HCT116 (cell line): ENCODE data around the gene KLRC3. TPM values are rescaled to one million over a fixed set of nuclear protein-coding genes. Genes with fewer than 3 reads are reported as not detected.

Source experiments
- ATAC-seq: fragments of 200-7000 bp; cut with Tn5 transposase; 2 replicates; pipeline ENCODE4 v1.9.1; 2020; ENCODE audit warnings: mild to moderate bottlenecking, moderate library complexity
- BruUV-seq: library from RNA; stranded (reverse); fragments of 400-500 nt; replicated peaks from 2 replicates; lab custom pipeline; 2021; lab: Mats Ljungman, UMichigan
- CTCF ChIA-PET: fragments of 300-600 bp; sonication (Branson Sonifier 250); formaldehyde crosslinking; loops from one replicate; lab custom pipeline; 2021; ENCODE audit warnings: antibody characterized with exemption; lab: Charles Lee
- POLR2A ChIA-PET: fragments of 300-600, 350-600 bp; sonication (Branson Sonifier 250); formaldehyde crosslinking; loops from one replicate; lab custom pipeline; 2021; ENCODE audit warnings: antibody characterized with exemption; lab: Charles Lee
- RAD21 ChIA-PET, 2 experiments: fragments of 300-600 bp; sonication (Branson Sonifier 250); formaldehyde crosslinking; loops; one replicate each; lab custom pipeline; 2023; ENCODE audit warnings: low total read pairs in 2 of 2; ENCODE audit not compliant: uncharacterized antibody in 2 of 2, unreplicated experiment in 2 of 2, low non-redundant PET in 1 of 2; lab: Charles Lee
- DNase-seq: peaks from one replicate; pipeline ENCODE4 v3.0.0-alpha.2; 2010; ENCODE audit warnings: low read depth, low spot score
- H2AFZ ChIP-seq: fragments of 200-600 bp; shearing (Covaris generic), sonication (generic); 2 replicates; pipeline ENCODE4 v1.6.1; 2017; ENCODE audit warnings: low read depth, mixed run types, mixed read lengths, antibody characterized with exemption, low read length; ENCODE audit not compliant: poor library complexity, severe bottlenecking
- H3K27ac ChIP-seq: 2 replicates; pipeline ENCODE4 v1.5.1; 2012; ENCODE audit warnings: low read depth, low read length
- H3K27me3 ChIP-seq: fragments of 200-600 bp; sonication (generic); 2 replicates; pipeline ENCODE4 v1.6.1; 2016; ENCODE audit warnings: mixed run types, low read length, mixed read lengths; ENCODE audit not compliant: insufficient read depth
- H3K36me3 ChIP-seq, 2 experiments: fragments of 200-500 bp in 1 of 2; fragments of 200-600 bp in 1 of 2; sonication (Bioruptor generic) in 1 of 2; sonication (generic) in 1 of 2; 2 replicates each; pipeline versions ENCODE4 v1.5.1 to v1.6.1; 2014 to 2016; ENCODE audit warnings: low read length in 2 of 2, inconsistent platforms in 1 of 2, mixed read lengths in 1 of 2, mixed run types in 1 of 2; ENCODE audit not compliant: insufficient read depth in 2 of 2, control insufficient read depth in 1 of 2
- H3K4me1 ChIP-seq, 2 experiments: fragments of 200-600 bp in 1 of 2; sonication (generic) in 1 of 2; 2 replicates each; pipeline versions ENCODE4 v1.5.1 to v1.6.1; 2012 to 2017; ENCODE audit warnings: low read length in 2 of 2, inconsistent platforms in 1 of 2, mild to moderate bottlenecking in 1 of 2, mixed read lengths in 1 of 2, mixed run types in 1 of 2, moderate library complexity in 1 of 2; ENCODE audit not compliant: insufficient read depth in 2 of 2, control insufficient read depth in 1 of 2
- H3K4me2 ChIP-seq: fragments of 200-600 bp; sonication (generic); 2 replicates; pipeline ENCODE4 v1.6.1; 2017; ENCODE audit warnings: mixed run types, low read length, mixed read lengths
- H3K4me3 ChIP-seq, 2 experiments: fragments of 200-600 bp in 1 of 2; sonication (generic) in 1 of 2; replicated peaks in 1 of 2; 2 replicates each; pipeline ENCODE4 v1.5.1; 2011 to 2016; ENCODE audit warnings: low read length in 2 of 2, control low read depth in 1 of 2, low read depth in 1 of 2, mild to moderate bottlenecking in 1 of 2, mixed read lengths in 1 of 2, mixed run types in 1 of 2
- H3K79me2 ChIP-seq: fragments of 200-600 bp; sonication (generic); 2 replicates; pipeline ENCODE4 v1.6.1; 2017; ENCODE audit warnings: mild to moderate bottlenecking, mixed run types, low read length, moderate library complexity, mixed read lengths; ENCODE audit not compliant: insufficient read depth
- H3K9ac ChIP-seq: fragments of 200-600 bp; sonication (generic); 2 replicates; pipeline ENCODE4 v1.6.1; 2016; ENCODE audit warnings: low read length, mixed read lengths
- H3K9me2 ChIP-seq: fragments of 200-600 bp; sonication (generic), shearing (Covaris generic); 2 replicates; pipeline ENCODE4 v1.6.1; 2017; ENCODE audit warnings: mixed run types, mild to moderate bottlenecking, moderate library complexity; ENCODE audit not compliant: insufficient read depth
- H3K9me3 ChIP-seq, 2 experiments: fragments of 200-500 bp in 1 of 2; fragments of 200-600 bp in 1 of 2; sonication (Bioruptor generic) in 1 of 2; sonication (generic) in 1 of 2; 2 replicates each; pipeline ENCODE4 v1.6.1; 2014 to 2017; ENCODE audit warnings: low read length in 2 of 2, mixed read lengths in 2 of 2, inconsistent platforms in 1 of 2, low read depth in 1 of 2, mild to moderate bottlenecking in 1 of 2, mixed run types in 1 of 2, moderate library complexity in 1 of 2; ENCODE audit not compliant: control insufficient read depth in 1 of 2, insufficient read depth in 1 of 2
- H4K20me1 ChIP-seq: fragments of 200-600 bp; sonication (generic), shearing (Covaris generic); 2 replicates; pipeline ENCODE4 v1.6.1; 2017; ENCODE audit warnings: mixed run types, mild to moderate bottlenecking, moderate library complexity; ENCODE audit not compliant: insufficient read depth
- CEBPB ChIP-seq: IDR thresholded peaks from 2 replicates; pipeline ENCODE4 v1.6.1; 2012; ENCODE audit warnings: low read depth
- EGR1 ChIP-seq: IDR thresholded peaks from 2 replicates; pipeline ENCODE4 v1.6.1; 2012; ENCODE audit warnings: low read depth
- EZH2phosphoT487 ChIP-seq: fragments of 200-600 bp; IDR thresholded peaks from 2 replicates; pipeline ENCODE4 v1.6.1; 2018; ENCODE audit warnings: antibody characterized with exemption, borderline replicate concordance
- POLR2AphosphoS5 ChIP-seq: IDR thresholded peaks from 2 replicates; pipeline ENCODE4 v1.6.1; 2011; ENCODE audit warnings: mild to moderate bottlenecking, low read depth, low read length, moderate library complexity
- RAD21 ChIP-seq: IDR thresholded peaks from 2 replicates; pipeline ENCODE4 v1.6.1; 2012; ENCODE audit warnings: low read depth, mild to moderate bottlenecking
- SIN3A ChIP-seq: IDR thresholded peaks from 2 replicates; pipeline ENCODE4 v1.6.1; 2012; ENCODE audit warnings: low read depth
- SP1 ChIP-seq: IDR thresholded peaks from 2 replicates; pipeline ENCODE4 v1.6.1; 2012; ENCODE audit warnings: low read depth
- SRF ChIP-seq: IDR thresholded peaks from 2 replicates; pipeline ENCODE4 v1.6.1; 2012; ENCODE audit warnings: low read depth
- YY1 ChIP-seq: IDR thresholded peaks from 2 replicates; pipeline ENCODE4 v1.6.1; 2011; ENCODE audit warnings: low read length, low read depth, moderate library complexity, mild to moderate bottlenecking; ENCODE audit not compliant: insufficient replicate concordance; ENCODE audit errors: extremely low read depth
- ZFX ChIP-seq: fragments of 450-650 bp; IDR thresholded peaks from 2 replicates; pipeline ENCODE4 v1.6.1; 2017
- ZNF274 ChIP-seq: fragments of 200-500 bp; sonication (Bioruptor generic); IDR thresholded peaks from 2 replicates; pipeline ENCODE4 v1.6.1; 2014; ENCODE audit warnings: mild to moderate bottlenecking, low read depth, low read length, inconsistent platforms
- intact Hi-C: fragments of 100-400 bp; cut with micrococcal nuclease; formaldehyde crosslinking; loops from 2 replicates; pipeline ENCODE4 v1.10.0; 2022
- total RNA-seq: library from RNA; stranded (reverse); gene quantifications from one replicate; pipeline ENCODE4 v1.2.1, GENCODE V29; 2021; ENCODE audit not compliant: unreplicated experiment
- TF ChIP-seq, protein P1 (sequence below): IDR thresholded peaks from 2 replicates; pipeline ENCODE4 v1.6.1; 2011; ENCODE audit warnings: mild to moderate bottlenecking, low read length, moderate library complexity; ENCODE audit not compliant: insufficient replicate concordance; ENCODE audit errors: extremely low read depth
- TF ChIP-seq, protein P2 (sequence below), 3 experiments: fragments of 200-600 bp in 1 of 3; sonication (generic) in 1 of 3; IDR thresholded peaks in 2 of 3; conservative IDR thresholded peaks in 1 of 3; 2 replicates each; pipeline ENCODE4 v1.5.1; 2012 to 2017; ENCODE audit warnings: low read depth in 2 of 3, low read length in 2 of 3, antibody characterized with exemption in 1 of 3, borderline replicate concordance in 1 of 3, control low read depth in 1 of 3, mild to moderate bottlenecking in 1 of 3, mixed read lengths in 1 of 3, mixed run types in 1 of 3, moderate library complexity in 1 of 3; ENCODE audit not compliant: insufficient read depth in 1 of 3
- TF ChIP-seq, protein P3 (sequence below): IDR thresholded peaks from 2 replicates; pipeline ENCODE4 v1.6.1; 2012; ENCODE audit warnings: low read depth

KLRC3 gene
- total RNA-seq, 1 experiment from 2014 or later = 1.8 TPM

DNA sequence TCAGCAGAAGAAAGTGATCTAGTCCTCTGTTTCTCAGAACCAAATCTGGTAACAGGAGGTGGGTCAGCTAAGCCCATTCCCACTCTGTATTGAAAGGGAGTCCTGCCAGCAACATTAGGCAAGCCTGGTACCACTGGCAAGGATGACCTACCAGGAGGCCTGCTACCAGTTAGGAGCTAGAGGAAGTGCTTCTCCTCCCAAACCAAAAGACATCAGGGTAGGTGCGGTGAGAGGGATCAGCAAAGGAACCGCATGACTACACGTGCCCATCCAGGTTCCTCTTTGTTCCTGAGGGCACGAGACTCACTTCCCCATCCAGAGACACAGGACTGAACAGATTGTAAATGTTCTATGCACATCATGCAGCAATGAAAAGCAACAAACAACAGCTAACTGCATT is 13.7 kb downstream of the KLRC3 start:
- Histone ChIP-seq H3K4me2 (no peak overlapping the region), H3K9me2 (no peaks in the 10 kb centered on the region), H4K20me1 (no peaks in the 10 kb centered on the region), H3K79me2 (no peaks in the 10 kb centered on the region), H3K27ac (no peak overlapping the region), H3K4me3 (no peak overlapping the region), H3K9ac (no peak overlapping the region), H2AFZ (no peak overlapping the region), H3K9me3 (no peaks in the 10 kb centered on the region), H3K36me3 (no peaks in the 10 kb centered on the region), H3K4me1 (peaks cover 14% of the 10 kb centered on the region in 2 experiments), H3K27me3 (no peaks in the 10 kb centered on the region)
- no peak for ATAC-seq
- ChIA-PET RAD21 (no interaction called here), CTCF (no interaction called here), POLR2A (no interaction called here)
- BruUV-seq = no TSS peak
- intact Hi-C loops = loop anchor here (10.0 kb wide), 1 partner anchor 48 kb away; the partner anchor contains the start of gene KLRC1
- TF ChIP-seq SRF (no peak), RAD21 (no peak), ZNF274 (no peak), EZH2phosphoT487 (no peak)
- TF ChIP-seq, protein P1, sequence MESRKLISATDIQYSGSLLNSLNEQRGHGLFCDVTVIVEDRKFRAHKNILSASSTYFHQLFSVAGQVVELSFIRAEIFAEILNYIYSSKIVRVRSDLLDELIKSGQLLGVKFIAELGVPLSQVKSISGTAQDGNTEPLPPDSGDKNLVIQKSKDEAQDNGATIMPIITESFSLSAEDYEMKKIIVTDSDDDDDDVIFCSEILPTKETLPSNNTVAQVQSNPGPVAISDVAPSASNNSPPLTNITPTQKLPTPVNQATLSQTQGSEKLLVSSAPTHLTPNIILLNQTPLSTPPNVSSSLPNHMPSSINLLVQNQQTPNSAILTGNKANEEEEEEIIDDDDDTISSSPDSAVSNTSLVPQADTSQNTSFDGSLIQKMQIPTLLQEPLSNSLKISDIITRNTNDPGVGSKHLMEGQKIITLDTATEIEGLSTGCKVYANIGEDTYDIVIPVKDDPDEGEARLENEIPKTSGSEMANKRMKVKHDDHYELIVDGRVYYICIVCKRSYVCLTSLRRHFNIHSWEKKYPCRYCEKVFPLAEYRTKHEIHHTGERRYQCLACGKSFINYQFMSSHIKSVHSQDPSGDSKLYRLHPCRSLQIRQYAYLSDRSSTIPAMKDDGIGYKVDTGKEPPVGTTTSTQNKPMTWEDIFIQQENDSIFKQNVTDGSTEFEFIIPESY = no peak
- no peak for DNase-seq

DNA sequence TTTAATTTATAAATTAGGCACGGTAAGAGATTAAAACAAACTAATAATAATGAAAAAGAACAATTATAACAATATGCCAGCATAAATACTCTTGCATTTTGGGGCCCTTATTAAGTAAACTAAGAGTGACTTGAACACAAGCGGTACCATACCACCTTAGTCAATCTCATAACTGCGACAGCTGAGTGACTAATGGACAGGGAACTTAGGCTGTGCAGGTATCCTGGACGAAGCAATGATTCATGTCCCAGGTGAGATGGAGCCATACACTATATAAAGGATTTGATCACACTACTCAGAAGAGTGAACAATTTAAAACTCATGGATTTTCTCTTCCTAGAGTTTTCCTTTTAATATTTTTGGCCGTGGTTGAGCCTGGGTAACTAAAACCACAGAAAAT is 15.1 kb downstream of the KLRC3 start:
- no peak overlapping the region for H3K4me3 ChIP-seq
- DNase-seq (no peak), ATAC-seq (no peak)
- no peak overlapping the region for H3K9ac ChIP-seq
- POLR2A ChIA-PET = no interaction called here
- no peaks in the 10 kb centered on the region for H3K79me2 ChIP-seq
- H3K36me3 ChIP-seq = no peaks in the 10 kb centered on the region
- H3K27ac ChIP-seq = no peak overlapping the region
- H3K4me2 ChIP-seq = no peak overlapping the region
- H4K20me1 ChIP-seq = no peaks in the 10 kb centered on the region
- peaks cover 7 to 11% of the 10 kb centered on the region in 2 experiments; a peak in 3 of 4 replicates for H3K4me1 ChIP-seq
- RAD21 ChIA-PET = no interaction called here
- no peaks in the 10 kb centered on the region for H3K27me3 ChIP-seq
- H3K9me2 ChIP-seq = no peaks in the 10 kb centered on the region
- BruUV-seq = no TSS peak
- intact Hi-C loops = loop anchor here (10.0 kb wide), 1 partner anchor 50 kb away; the partner anchor contains the start of gene KLRC1
- CTCF ChIA-PET = no interaction called here
- H2AFZ ChIP-seq = no peak overlapping the region
- H3K9me3 ChIP-seq = no peaks in the 10 kb centered on the region
- TF ChIP-seq SIN3A = no peak
- TF ChIP-seq, protein P2, sequence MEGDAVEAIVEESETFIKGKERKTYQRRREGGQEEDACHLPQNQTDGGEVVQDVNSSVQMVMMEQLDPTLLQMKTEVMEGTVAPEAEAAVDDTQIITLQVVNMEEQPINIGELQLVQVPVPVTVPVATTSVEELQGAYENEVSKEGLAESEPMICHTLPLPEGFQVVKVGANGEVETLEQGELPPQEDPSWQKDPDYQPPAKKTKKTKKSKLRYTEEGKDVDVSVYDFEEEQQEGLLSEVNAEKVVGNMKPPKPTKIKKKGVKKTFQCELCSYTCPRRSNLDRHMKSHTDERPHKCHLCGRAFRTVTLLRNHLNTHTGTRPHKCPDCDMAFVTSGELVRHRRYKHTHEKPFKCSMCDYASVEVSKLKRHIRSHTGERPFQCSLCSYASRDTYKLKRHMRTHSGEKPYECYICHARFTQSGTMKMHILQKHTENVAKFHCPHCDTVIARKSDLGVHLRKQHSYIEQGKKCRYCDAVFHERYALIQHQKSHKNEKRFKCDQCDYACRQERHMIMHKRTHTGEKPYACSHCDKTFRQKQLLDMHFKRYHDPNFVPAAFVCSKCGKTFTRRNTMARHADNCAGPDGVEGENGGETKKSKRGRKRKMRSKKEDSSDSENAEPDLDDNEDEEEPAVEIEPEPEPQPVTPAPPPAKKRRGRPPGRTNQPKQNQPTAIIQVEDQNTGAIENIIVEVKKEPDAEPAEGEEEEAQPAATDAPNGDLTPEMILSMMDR (IDR thresholded peaks at IDR 0.05 in 2 of 3, conservative IDR thresholded peaks at IDR 0.05 in 1 of 3; ENCODE audit: borderline replicate concordance in 1 of 3, insufficient read depth in 1 of 3, low read depth in 2 of 3, low read length in 2 of 3) = no peak
- no peak for TF ChIP-seq SP1
- TF ChIP-seq, protein P3, sequence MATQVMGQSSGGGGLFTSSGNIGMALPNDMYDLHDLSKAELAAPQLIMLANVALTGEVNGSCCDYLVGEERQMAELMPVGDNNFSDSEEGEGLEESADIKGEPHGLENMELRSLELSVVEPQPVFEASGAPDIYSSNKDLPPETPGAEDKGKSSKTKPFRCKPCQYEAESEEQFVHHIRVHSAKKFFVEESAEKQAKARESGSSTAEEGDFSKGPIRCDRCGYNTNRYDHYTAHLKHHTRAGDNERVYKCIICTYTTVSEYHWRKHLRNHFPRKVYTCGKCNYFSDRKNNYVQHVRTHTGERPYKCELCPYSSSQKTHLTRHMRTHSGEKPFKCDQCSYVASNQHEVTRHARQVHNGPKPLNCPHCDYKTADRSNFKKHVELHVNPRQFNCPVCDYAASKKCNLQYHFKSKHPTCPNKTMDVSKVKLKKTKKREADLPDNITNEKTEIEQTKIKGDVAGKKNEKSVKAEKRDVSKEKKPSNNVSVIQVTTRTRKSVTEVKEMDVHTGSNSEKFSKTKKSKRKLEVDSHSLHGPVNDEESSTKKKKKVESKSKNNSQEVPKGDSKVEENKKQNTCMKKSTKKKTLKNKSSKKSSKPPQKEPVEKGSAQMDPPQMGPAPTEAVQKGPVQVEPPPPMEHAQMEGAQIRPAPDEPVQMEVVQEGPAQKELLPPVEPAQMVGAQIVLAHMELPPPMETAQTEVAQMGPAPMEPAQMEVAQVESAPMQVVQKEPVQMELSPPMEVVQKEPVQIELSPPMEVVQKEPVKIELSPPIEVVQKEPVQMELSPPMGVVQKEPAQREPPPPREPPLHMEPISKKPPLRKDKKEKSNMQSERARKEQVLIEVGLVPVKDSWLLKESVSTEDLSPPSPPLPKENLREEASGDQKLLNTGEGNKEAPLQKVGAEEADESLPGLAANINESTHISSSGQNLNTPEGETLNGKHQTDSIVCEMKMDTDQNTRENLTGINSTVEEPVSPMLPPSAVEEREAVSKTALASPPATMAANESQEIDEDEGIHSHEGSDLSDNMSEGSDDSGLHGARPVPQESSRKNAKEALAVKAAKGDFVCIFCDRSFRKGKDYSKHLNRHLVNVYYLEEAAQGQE = no peak
- TF ChIP-seq SRF = no peak
- no peak for TF ChIP-seq ZFX
- no peak for TF ChIP-seq EGR1
- TF ChIP-seq POLR2AphosphoS5 = no peak
- TF ChIP-seq CEBPB = no peak
- no peak for TF ChIP-seq YY1
